Natural killer cell treated with Interleukin-12 subunit alpha and Interleukin-12 subunit beta and Interleukin-15 and Interleukin-18, amount 100 ng/mL, for 72 hours (primary cell): Measurements from ENCODE around the gene SH3D19. TPM values are rescaled to one million over a fixed set of nuclear protein-coding genes. Genes with fewer than 3 reads are reported as not detected.
"Not testable (repeated sequence)": the region's sequence is repeated elsewhere in the genome, so short reads cannot be mapped to it uniquely, and the experiment has no call there.

Experiments
- ATAC-seq, 2 donors: fragments of 150-1000 bp; cut with Tn5 transposase in 1 of 2; sonication (Bioruptor Pico), chemical (Tn5 transposase) in 1 of 2; 2 replicates each; pipeline ENCODE4 v1.10.0; 2021
- DNase-seq: peaks from one replicate; pipeline ENCODE4 v3.0.0; 2022; ENCODE audit warnings: low spot score
- H3K27ac Mint-ChIP-seq, 2 donors: 1 replicate in 1 of 2; 2 replicates in 1 of 2; pipeline ENCODE4 v1.8.0; 2022; ENCODE audit warnings: mixed read lengths in 2 of 2, mild to moderate bottlenecking in 1 of 2, moderate library complexity in 1 of 2
- H3K27me3 Mint-ChIP-seq, 2 donors: 1 replicate in 1 of 2; 2 replicates in 1 of 2; pipeline ENCODE4 v1.8.0; 2022; ENCODE audit warnings: mixed read lengths in 2 of 2
- H3K36me3 Mint-ChIP-seq: one replicate; pipeline ENCODE4 v1.8.0; 2022; ENCODE audit warnings: mixed read lengths
- H3K4me1 Mint-ChIP-seq, 2 donors: 1 replicate in 1 of 2; 2 replicates in 1 of 2; pipeline ENCODE4 v1.8.0; 2022; ENCODE audit warnings: low read depth in 2 of 2, mixed read lengths in 2 of 2, mild to moderate bottlenecking in 1 of 2
- H3K4me3 Mint-ChIP-seq: one replicate; pipeline ENCODE4 v1.8.0; 2022; ENCODE audit warnings: mixed read lengths
- H3K9me3 Mint-ChIP-seq: 2 replicates; pipeline ENCODE4 v1.8.0; 2022; ENCODE audit warnings: mixed read lengths
- total RNA-seq, 2 donors: library from RNA; stranded (reverse); gene quantifications; one replicate each; pipeline ENCODE4 v1.2.3, GENCODE V29; 2022

Gene SH3D19
- total RNA-seq, 2 donors from 2014 or later = not detected

GRCh38 chr4:151104621-151105020, 220.8 kb downstream of the SH3D19 start:
- H3K4me3 Mint-ChIP-seq = no peak overlapping the region
- H3K27ac Mint-ChIP-seq = no peak overlapping the region
- ATAC-seq (no peak), DNase-seq (no peak)
- H3K4me1 Mint-ChIP-seq = peaks cover 21 to 37% of the 10 kb centered on the region in 2 donors
- no peaks in the 10 kb centered on the region for H3K27me3 Mint-ChIP-seq
- H3K9me3 Mint-ChIP-seq = no peaks in the 10 kb centered on the region
- peaks cover 47% of the 10 kb centered on the region for H3K36me3 Mint-ChIP-seq

- H3K27me3 Mint-ChIP-seq = no peaks in the 10 kb centered on the region
- H3K36me3 Mint-ChIP-seq = peaks cover 47% of the 10 kb centered on the region
- DNase-seq = no peak
- peaks cover 21 to 37% of the 10 kb centered on the region in 2 donors for H3K4me1 Mint-ChIP-seq
- H3K9me3 Mint-ChIP-seq = no peaks in the 10 kb centered on the region
- H3K27ac Mint-ChIP-seq = no peak overlapping the region
- no peak for ATAC-seq
- H3K4me3 Mint-ChIP-seq = no peak overlapping the region
These were observed 221.6 kb downstream of the SH3D19 start for GRCh38 chr4:151103758-151104157.

DNA sequence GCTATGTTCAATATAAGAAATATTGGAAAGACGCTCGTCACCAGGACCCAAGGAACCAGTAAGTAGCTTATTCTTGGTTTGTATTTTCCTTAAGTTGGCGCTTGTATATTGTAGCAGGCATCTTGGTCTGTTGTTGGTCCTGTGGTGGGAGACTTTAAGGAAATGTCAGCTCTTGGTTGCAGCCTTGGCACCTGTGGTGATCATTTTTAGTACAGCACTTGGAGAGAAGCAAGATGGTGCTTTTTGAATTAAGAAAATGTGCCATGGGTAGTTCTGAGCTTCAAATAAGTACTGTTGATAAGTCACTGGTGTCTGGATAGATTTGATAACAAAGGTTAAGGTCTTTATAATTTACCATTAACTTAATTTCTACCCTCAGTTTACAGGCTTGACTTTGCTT, 224.9 kb downstream of the SH3D19 start:
- no peaks in the 10 kb centered on the region for H3K9me3 Mint-ChIP-seq
- peak overlapping the region; percentile 98 for H3K27ac Mint-ChIP-seq
- DNase-seq (no peak), ATAC-seq (no peak)
- H3K27me3 Mint-ChIP-seq = peaks cover 3 to 5% of the 10 kb centered on the region in 2 donors
- H3K4me3 Mint-ChIP-seq = peak overlapping the region; percentile 96
- H3K4me1 Mint-ChIP-seq = peaks cover 21 to 33% of the 10 kb centered on the region in 2 donors
- peaks cover 36% of the 10 kb centered on the region for H3K36me3 Mint-ChIP-seq

GRCh38 chr4:151099976-151100417, 225.4 kb downstream of the SH3D19 start:
- Mint-ChIP-seq H3K27ac (peak overlapping the region; percentile 98), H3K36me3 (peaks cover 34% of the 10 kb centered on the region), H3K4me3 (peak overlapping the region; percentile 96), H3K9me3 (no peaks in the 10 kb centered on the region), H3K27me3 (peaks cover 8 to 11% of the 10 kb centered on the region in 2 donors), H3K4me1 (peaks cover 21 to 33% of the 10 kb centered on the region in 2 donors)
- ATAC-seq (peak in 1 of 2 donors; percentile 0), DNase-seq (no peak)

GRCh38 chr4:151099229-151099975, 226.0 kb downstream of the SH3D19 start, which contains the start of gene RPS3A:
Gene RPS3A (plus strand): TSS chr4:151099628. CDS start chr4:151099653, 25 bp downstream.
- ATAC-seq = peak; percentile 98 to 99
- peak within 1 kb of the TSS; percentile 96 for H3K4me3 Mint-ChIP-seq
- peaks cover 29% of the 10 kb centered on the region for H3K36me3 Mint-ChIP-seq
- peaks cover 9 to 13% of the 10 kb centered on the region in 2 donors for H3K27me3 Mint-ChIP-seq
- H3K27ac Mint-ChIP-seq = peak within 1 kb of the TSS; percentile 98
- H3K9me3 Mint-ChIP-seq = no peaks in the 10 kb centered on the region
- peak; percentile 97 for DNase-seq
- peaks cover 21 to 31% of the 10 kb centered on the region in 2 donors for H3K4me1 Mint-ChIP-seq

DNA sequence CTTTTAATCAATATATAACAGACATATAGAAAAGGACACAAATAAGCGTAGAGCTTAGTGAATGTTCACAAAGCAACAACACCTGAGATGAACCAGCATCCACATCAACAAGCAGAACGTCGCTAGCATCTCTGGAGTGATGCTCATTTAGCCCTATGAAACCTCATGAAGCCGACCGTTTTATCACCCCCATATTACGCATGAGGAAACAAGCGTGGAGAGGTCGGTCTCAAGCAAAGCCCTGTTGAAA, 226.5 kb downstream of the SH3D19 start:
- Mint-ChIP-seq H3K27ac (peak overlapping the region; percentile 98), H3K27me3 (peaks cover 11 to 13% of the 10 kb centered on the region in 2 donors), H3K4me1 (peaks cover 21 to 29% of the 10 kb centered on the region in 2 donors), H3K9me3 (no peaks in the 10 kb centered on the region), H3K36me3 (peaks cover 29% of the 10 kb centered on the region), H3K4me3 (peak overlapping the region; percentile 96)
- no peak for DNase-seq
- no peak for ATAC-seq

DNA sequence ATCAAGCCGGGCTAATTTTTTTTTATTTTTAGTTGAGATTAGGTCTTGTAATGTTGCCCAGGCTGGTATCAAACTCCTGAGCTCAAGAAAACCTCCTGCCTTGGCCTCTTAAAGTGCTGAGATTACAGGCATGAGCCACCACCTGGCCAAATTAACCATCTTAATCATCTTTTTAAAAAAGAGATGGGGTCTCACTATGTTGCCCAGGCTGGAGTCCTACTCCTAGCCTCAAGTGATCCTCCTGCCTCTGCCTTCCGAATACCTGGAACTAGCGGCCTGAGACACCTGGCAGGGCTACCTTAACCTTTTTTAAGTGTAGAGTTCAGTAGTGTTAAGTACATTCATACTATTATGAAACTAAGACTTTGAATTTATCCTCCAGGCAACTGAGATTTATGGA, 227.6 kb downstream of the SH3D19 start:
- Mint-ChIP-seq H3K4me3 (peak overlapping the region; percentile 96), H3K4me1 (peaks cover 21 to 26% of the 10 kb centered on the region in 2 donors), H3K9me3 (no peaks in the 10 kb centered on the region), H3K27ac (peak overlapping the region; percentile 98), H3K27me3 (peaks cover 11 to 13% of the 10 kb centered on the region in 2 donors), H3K36me3 (peaks cover 27% of the 10 kb centered on the region)
- ATAC-seq (no peak), DNase-seq (no peak)

DNA sequence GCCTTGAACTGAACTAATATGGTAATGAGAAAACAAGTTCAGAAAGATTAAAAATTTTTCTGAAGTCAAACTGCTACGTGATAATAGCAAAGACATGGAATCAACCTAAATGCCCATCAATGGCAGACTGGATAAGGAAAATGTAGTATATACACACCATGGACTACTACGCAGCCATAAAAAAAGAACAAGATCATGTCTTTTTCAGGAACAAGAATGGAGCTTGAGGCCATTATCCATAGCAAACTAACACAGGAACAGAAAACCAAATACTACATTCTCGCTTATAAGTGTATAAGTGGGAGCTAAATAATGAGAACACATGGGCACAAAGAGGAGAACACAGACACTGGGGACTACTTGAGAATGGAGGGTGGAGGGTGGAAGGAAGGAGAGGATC, 230.3 kb downstream of the SH3D19 start:
- no peak for ATAC-seq
- DNase-seq = no peak
- Mint-ChIP-seq H3K27ac (no peak overlapping the region), H3K4me3 (no peak overlapping the region), H3K4me1 (peaks cover 2 to 6% of the 10 kb centered on the region in 2 donors), H3K36me3 (peaks cover 4% of the 10 kb centered on the region), H3K27me3 (peaks cover 13 to 16% of the 10 kb centered on the region in 2 donors), H3K9me3 (no peaks in the 10 kb centered on the region)

DNA sequence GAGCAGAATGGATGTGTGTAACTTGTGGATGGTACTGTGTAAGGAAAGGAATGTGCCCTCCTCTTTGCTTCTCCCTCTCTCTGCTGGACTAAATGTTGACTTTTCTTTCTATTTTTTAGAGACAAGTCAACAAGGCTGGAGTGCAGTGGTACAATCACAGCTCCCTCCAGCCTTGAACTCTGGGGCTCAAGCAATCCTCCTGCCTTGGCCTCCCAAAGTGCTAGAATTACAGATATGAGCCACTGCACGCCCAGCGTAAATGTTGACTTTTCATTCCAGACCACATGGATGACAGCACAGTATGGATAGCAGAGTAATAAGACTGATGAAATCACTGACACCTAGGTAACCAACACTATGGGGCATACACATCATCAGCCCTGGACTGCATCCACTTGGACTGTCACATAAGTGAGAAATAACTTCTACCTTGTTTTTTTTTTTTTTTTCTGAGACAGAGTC, 231.1 kb downstream of the SH3D19 start:
- peaks cover 0 to 3% of the 10 kb centered on the region in 2 donors for H3K4me1 Mint-ChIP-seq

DNA sequence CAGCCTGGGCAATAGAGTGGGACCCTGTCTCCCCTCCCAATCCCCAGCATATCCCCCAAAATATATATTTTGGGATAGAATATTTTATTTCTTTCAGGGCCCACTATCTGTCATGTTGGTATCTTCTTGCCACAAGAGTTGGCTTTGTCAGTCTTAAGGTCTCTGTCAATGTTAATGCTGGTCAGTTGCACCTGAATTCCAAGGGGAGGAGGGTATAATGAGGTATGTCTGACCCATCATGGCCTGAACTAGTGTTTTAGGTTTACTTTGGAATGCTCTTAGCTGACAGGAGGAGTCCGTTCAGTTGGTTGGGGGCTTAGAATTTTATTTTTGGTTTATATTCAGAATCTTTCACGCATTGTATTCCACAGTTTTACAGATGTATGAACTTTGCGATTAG, 232.2 kb downstream of the SH3D19 start:
- no peak overlapping the region for H3K27ac Mint-ChIP-seq
- ATAC-seq = no peak
- H3K36me3 Mint-ChIP-seq = no peaks in the 10 kb centered on the region
- no peaks in the 10 kb centered on the region for H3K9me3 Mint-ChIP-seq
- no peak for DNase-seq
- H3K27me3 Mint-ChIP-seq = peaks cover 13 to 16% of the 10 kb centered on the region in 2 donors
- peaks cover 0 to 2% of the 10 kb centered on the region in 2 donors for H3K4me1 Mint-ChIP-seq
- H3K4me3 Mint-ChIP-seq = no peak overlapping the region

More for the DNA sequence above, 231.1 kb downstream of the SH3D19 start:
- no peak for DNase-seq
- Mint-ChIP-seq H3K4me3 (no peak overlapping the region), H3K36me3 (no peaks in the 10 kb centered on the region), H3K27me3 (peaks cover 13 to 16% of the 10 kb centered on the region in 2 donors), H3K27ac (no peak overlapping the region), H3K9me3 (no peaks in the 10 kb centered on the region)
- no peak for ATAC-seq

DNA sequence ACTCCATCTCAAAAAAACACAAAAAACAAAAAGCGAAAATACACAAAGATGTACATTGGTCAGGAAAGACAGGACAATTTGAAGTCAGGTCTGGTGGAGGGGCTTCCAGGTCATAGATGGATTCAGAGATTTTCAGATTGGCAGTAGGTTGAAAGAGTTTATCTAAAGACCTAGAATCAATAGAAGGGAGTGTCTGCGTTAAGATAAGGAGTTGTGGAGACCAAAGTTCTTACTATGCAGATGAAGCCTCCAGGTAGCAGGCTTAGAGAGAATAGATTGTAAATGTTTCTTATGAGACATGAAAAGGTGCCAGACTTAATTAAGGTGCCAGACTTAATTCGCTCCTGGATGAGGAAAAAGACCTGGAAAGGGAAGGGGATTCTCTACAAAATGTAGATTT, 232.9 kb downstream of the SH3D19 start:
- H3K9me3 Mint-ChIP-seq = no peaks in the 10 kb centered on the region
- H3K4me3 Mint-ChIP-seq = no peak overlapping the region
- H3K27me3 Mint-ChIP-seq = peaks cover 13 to 20% of the 10 kb centered on the region in 2 donors
- H3K4me1 Mint-ChIP-seq = no peaks in the 10 kb centered on the region
- DNase-seq (no peak), ATAC-seq (no peak)
- no peak overlapping the region for H3K27ac Mint-ChIP-seq
- no peaks in the 10 kb centered on the region for H3K36me3 Mint-ChIP-seq

DNA sequence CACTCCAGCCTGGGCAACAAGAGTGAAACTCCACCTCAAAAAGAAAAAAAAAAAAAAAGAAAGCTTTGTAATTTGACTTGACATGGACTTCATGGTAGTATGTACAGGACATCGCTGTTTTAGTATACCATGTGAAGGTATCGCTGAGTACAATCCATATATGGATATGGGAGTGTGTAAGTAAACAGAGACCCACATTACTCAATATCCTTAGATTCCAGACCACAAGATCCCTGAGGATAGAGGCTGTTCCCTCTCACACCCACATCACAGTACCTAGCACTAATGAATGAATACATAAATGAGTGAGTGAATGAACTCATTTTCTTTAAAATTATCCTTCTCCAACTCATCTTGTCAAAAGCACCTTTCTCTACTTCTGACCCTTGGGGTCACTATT, 234.4 kb downstream of the SH3D19 start:
- ATAC-seq = no peak
- H3K36me3 Mint-ChIP-seq = no peaks in the 10 kb centered on the region
- no peak for DNase-seq
- H3K27ac Mint-ChIP-seq = no peak overlapping the region
- peaks cover 13 to 20% of the 10 kb centered on the region in 2 donors for H3K27me3 Mint-ChIP-seq
- no peak overlapping the region for H3K4me3 Mint-ChIP-seq
- no peaks in the 10 kb centered on the region for H3K9me3 Mint-ChIP-seq
- H3K4me1 Mint-ChIP-seq = no peaks in the 10 kb centered on the region

DNA sequence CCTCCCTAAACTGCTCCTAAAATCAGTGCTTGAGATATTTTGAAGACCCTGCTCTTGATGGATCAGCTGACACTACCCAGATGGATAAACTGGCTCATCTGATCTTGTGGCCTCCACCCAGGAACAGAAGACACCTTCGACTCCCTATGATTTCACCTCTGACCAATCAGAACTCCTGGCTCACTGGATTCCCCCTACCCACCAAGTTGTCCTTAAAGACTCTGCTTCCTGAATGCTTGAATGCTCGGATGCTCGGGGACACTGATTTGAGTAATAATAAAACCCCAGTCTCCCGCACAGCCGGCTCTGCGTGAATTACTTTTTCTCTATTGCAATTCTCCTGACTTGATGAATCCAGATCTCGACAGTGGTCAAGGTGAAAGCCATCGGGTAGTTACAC, 237.9 kb downstream of the SH3D19 start:
- Mint-ChIP-seq H3K4me1 (no peaks in the 10 kb centered on the region), H3K4me3 (no peak overlapping the region), H3K9me3 (no peaks in the 10 kb centered on the region), H3K36me3 (no peaks in the 10 kb centered on the region), H3K27ac (no peak overlapping the region), H3K27me3 (peaks cover 0 to 7% of the 10 kb centered on the region in 2 donors)
- DNase-seq (no peak), ATAC-seq (no peak)

DNA sequence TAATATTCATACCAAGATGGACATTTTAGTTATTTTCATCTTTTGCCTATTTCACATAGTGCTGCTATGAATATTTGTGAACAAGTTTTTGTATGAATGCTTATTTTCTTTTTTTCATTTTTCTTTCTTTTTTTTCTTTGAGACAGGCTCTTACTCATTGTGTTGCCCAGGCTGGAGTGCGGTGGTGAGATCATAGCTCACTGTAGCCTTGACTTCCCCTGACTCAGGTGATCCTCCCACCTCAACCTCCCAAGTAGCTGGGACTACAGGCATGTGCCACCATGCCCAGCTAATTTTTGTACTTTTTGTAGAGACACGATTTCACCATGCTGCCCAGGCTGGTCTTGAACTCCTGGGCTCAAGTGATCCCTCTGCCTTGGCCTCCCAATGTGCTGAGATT, 247.4 kb downstream of the SH3D19 start:
- H3K4me3 Mint-ChIP-seq, H3K36me3 Mint-ChIP-seq, H3K27me3 Mint-ChIP-seq: not testable (repeated sequence)

More for the DNA sequence above, 247.4 kb downstream of the SH3D19 start:
- H3K9me3 Mint-ChIP-seq, H3K4me1 Mint-ChIP-seq, DNase-seq, H3K27ac Mint-ChIP-seq, ATAC-seq: not testable (repeated sequence)
